PC-9 (cell line): ENCODE data around the gene NKRF.

ENCODE experiments used
- CTCF ChIP-seq: fragments of 200-600 bp; sonication (generic); conservative IDR thresholded peaks from 2 replicates; pipeline ENCODE4 v1.6.1; 2017; ENCODE audit warnings: mixed run types, antibody characterized with exemption, mild to moderate bottlenecking, moderate library complexity
- EZH2 ChIP-seq: fragments of 200-600 bp; sonication (generic); IDR thresholded peaks from 2 replicates; pipeline ENCODE4 v1.8.0; 2017; ENCODE audit warnings: antibody characterized with exemption, low read depth

GRCh38 chrX:119614776-119615175, 8.6 kb upstream of the NKRF start:
- TF ChIP-seq CTCF (no peak), EZH2 (no peak)
